Endothelial cell of umbilical vein (primary cell): ENCODE results near the gene PCNA. TPM values are rescaled to one million over a fixed set of nuclear protein-coding genes. Genes with fewer than 3 reads are reported as not detected.
"Not testable (repeated sequence)": the region's sequence is repeated elsewhere in the genome, so short reads cannot be mapped to it uniquely, and the experiment has no call there.

Source experiments
- BruUV-seq: library from RNA; stranded (reverse); fragments of 400-500 nt; replicated peaks from 2 replicates; lab custom pipeline; 2021; lab: Mats Ljungman, UMichigan
- CTCF ChIA-PET: fragments of 300-600, 350-600 bp; sonication (Branson Sonifier 250); formaldehyde crosslinking; loops from one replicate; lab custom pipeline; 2021; ENCODE audit warnings: antibody characterized with exemption, inconsistent platforms; lab: Charles Lee
- POLR2A ChIA-PET: fragments of 300-600, 350-600 bp; sonication (Branson Sonifier 250); formaldehyde crosslinking; loops from one replicate; lab custom pipeline; 2021; ENCODE audit warnings: antibody characterized with exemption, inconsistent platforms; lab: Charles Lee
- DNase-seq: peaks from one replicate; pipeline ENCODE4 v3.0.0-alpha.2; 2011; ENCODE audit warnings: low read depth, low spot score
- FAIRE-seq: peaks from 2 replicates; lab custom pipeline; 2011; peaks lifted over from hg19 to GRCh38; lab: Jason Lieb, UNC
- H2AFZ ChIP-seq: 2 replicates; pipeline ENCODE4 v1.6.0; 2012; ENCODE audit warnings: low read depth, low read length, control low read depth, inconsistent platforms
- H3K27ac ChIP-seq: 2 replicates; pipeline ENCODE4 v1.5.1; 2011; ENCODE audit warnings: low read depth, mild to moderate bottlenecking, control low read depth, low read length, moderate library complexity; ENCODE audit not compliant: insufficient read depth
- H3K27me3 ChIP-seq, 2 experiments: 2 replicates each; pipeline versions ENCODE4 v1.6.0 to v1.6.1; 2011; ENCODE audit warnings: low read length in 2 of 2, mixed read lengths in 1 of 2; ENCODE audit not compliant: control insufficient read depth in 2 of 2, insufficient read depth in 2 of 2
- H3K36me3 ChIP-seq, 2 experiments: 2 replicates in 1 of 2; 3 replicates in 1 of 2; pipeline ENCODE4 v1.5.1; 2011; ENCODE audit warnings: low read length in 2 of 2, mild to moderate bottlenecking in 1 of 2, moderate library complexity in 1 of 2; ENCODE audit not compliant: control insufficient read depth in 2 of 2, insufficient read depth in 2 of 2; ENCODE audit errors: extremely low read depth in 1 of 2
- H3K4me1 ChIP-seq: 3 replicates; pipeline ENCODE4 v1.5.1; 2011; ENCODE audit warnings: mild to moderate bottlenecking, low read length; ENCODE audit not compliant: control insufficient read depth, insufficient read depth; ENCODE audit errors: extremely low read depth
- H3K4me2 ChIP-seq: 2 replicates; pipeline ENCODE4 v1.6.1; 2011; ENCODE audit warnings: low read length, control low read depth, mixed read lengths; ENCODE audit not compliant: insufficient read depth
- H3K4me3 ChIP-seq, 3 experiments: fragments of 200-600 bp in 1 of 3; sonication (generic), shearing (Covaris generic) in 1 of 3; replicated peaks in 1 of 3; 2 replicates each; pipeline ENCODE4 v1.5.1; 2011 to 2016; ENCODE audit warnings: control low read depth in 3 of 3, low read length in 3 of 3, mild to moderate bottlenecking in 2 of 3, inconsistent platforms in 1 of 3, low read depth in 1 of 3, moderate library complexity in 1 of 3; ENCODE audit not compliant: insufficient read depth in 1 of 3
- H3K79me2 ChIP-seq: 2 replicates; pipeline ENCODE4 v1.6.0; 2012; ENCODE audit warnings: low read length, inconsistent platforms; ENCODE audit not compliant: control insufficient read depth, insufficient read depth
- H3K9ac ChIP-seq: replicated peaks from 2 replicates; pipeline ENCODE3; 2011; ENCODE audit warnings: low read length, control low read depth; ENCODE audit not compliant: insufficient read depth; ENCODE audit errors: extremely low read depth
- H3K9me1 ChIP-seq: replicated peaks from 3 replicates; pipeline ENCODE4 v1.6.0; 2011; ENCODE audit warnings: mild to moderate bottlenecking, low read length; ENCODE audit not compliant: control insufficient read depth, insufficient read depth; ENCODE audit errors: extremely low read depth
- H3K9me3 ChIP-seq: replicated peaks from 2 replicates; pipeline ENCODE4 v1.5.1; 2012; ENCODE audit warnings: low read length, inconsistent platforms; ENCODE audit not compliant: control insufficient read depth, insufficient read depth
- H4K20me1 ChIP-seq: replicated peaks from 2 replicates; pipeline ENCODE3; 2011; ENCODE audit warnings: mild to moderate bottlenecking, low read length; ENCODE audit not compliant: control insufficient read depth, insufficient read depth; ENCODE audit errors: extremely low read depth
- CTCF ChIP-seq, 2 donors: IDR thresholded peaks; 1 replicate in 1 of 2; 2 replicates in 1 of 2; pipeline ENCODE4 v1.5.1; 2011; ENCODE audit warnings: low read length in 2 of 2, mild to moderate bottlenecking in 2 of 2, moderate library complexity in 2 of 2, control low read depth in 1 of 2, inconsistent platforms in 1 of 2, low read depth in 1 of 2; ENCODE audit not compliant: insufficient read depth in 1 of 2; ENCODE audit errors: extremely low read depth in 1 of 2
- EZH2 ChIP-seq: IDR thresholded peaks from 2 replicates; pipeline ENCODE4 v1.6.1; 2012; ENCODE audit warnings: borderline replicate concordance, low read depth, mild to moderate bottlenecking, moderate library complexity, low read length, inconsistent platforms; ENCODE audit not compliant: severe bottlenecking
- FOS ChIP-seq: IDR thresholded peaks from 2 replicates; pipeline ENCODE4 v1.6.1; 2011; ENCODE audit warnings: mild to moderate bottlenecking, low read length, moderate library complexity, borderline replicate concordance; ENCODE audit not compliant: insufficient read depth
- GATA2 ChIP-seq: IDR thresholded peaks from 2 replicates; pipeline ENCODE4 v1.7.0; 2011; ENCODE audit warnings: low read depth, mild to moderate bottlenecking, moderate library complexity, mixed read lengths, low read length; ENCODE audit not compliant: insufficient read length, insufficient read depth
- JUN ChIP-seq: IDR thresholded peaks from 2 replicates; pipeline ENCODE4 v1.6.1; 2011; ENCODE audit warnings: borderline replicate concordance, low read depth; ENCODE audit not compliant: insufficient read length, insufficient read depth
- MAX ChIP-seq: IDR thresholded peaks from 2 replicates; pipeline ENCODE4 v1.6.1; 2011; ENCODE audit not compliant: insufficient read depth, insufficient read length
- MYC ChIP-seq: IDR thresholded peaks from one replicate; pipeline ENCODE4 v1.6.1; 2011; ENCODE audit warnings: mild to moderate bottlenecking, low read depth, low read length
- POLR2A ChIP-seq: IDR thresholded peaks from 2 replicates; pipeline ENCODE4 v1.6.1; 2012; ENCODE audit warnings: low read depth, mild to moderate bottlenecking, control low read depth, low read length
- POLR2AphosphoS5 ChIP-seq: IDR thresholded peaks from 2 replicates; pipeline ENCODE4 v1.6.1; 2012; ENCODE audit warnings: low read depth, mild to moderate bottlenecking, control low read depth, low read length, moderate library complexity; ENCODE audit not compliant: insufficient read depth
- dilution Hi-C: fragments of 300-500 bp; cut with MboI; formaldehyde crosslinking; loops from one replicate; pipeline ENCODE4 v1.15.0; 2019; ENCODE audit warnings: low sequenced_read_pairs; ENCODE audit not compliant: extremely low pct_ligation_motif_present
- intact Hi-C: fragments of 100-400 bp; cut with micrococcal nuclease; formaldehyde crosslinking; loops from one replicate; pipeline ENCODE4 v1.10.0; 2022
- polyA plus RNA-seq, 4 experiments: library from polyadenylated mRNA; depleted of rRNA in 3 of 4; stranded (reverse) in 3 of 4; unstranded in 1 of 4; fragments of >200 nt; gene quantifications; 2 replicates each; pipeline versions ENCODE4 v1.2.1 to v1.2.3, GENCODE V29; 2011 to 2012; ENCODE audit warnings: missing spikeins in 1 of 4
- total RNA-seq: library from RNA; stranded (reverse); gene quantifications from 2 replicates; pipeline ENCODE4 v1.2.3, GENCODE V29; 2021

PCNA gene
- total and polyA plus RNA-seq, 2 donors (not counting 3 experiments of a cell fraction or from before 2014, with no cell fraction given), result 175 to 295 TPM

GRCh38 chr20:5077761-5078387 is 41.9 kb downstream of the PCNA start:
- H3K4me2 ChIP-seq, result peak overlapping the region; percentile 80
- CTCF ChIA-PET, result interaction anchor here (1.1 kb wide), 1 partner anchor 23 kb away, joined by 3 read pairs; no protein-coding TSS in a partner anchor
- H3K9me1 ChIP-seq, result no peaks in the 10 kb centered on the region
- no peaks in the 10 kb centered on the region for H3K79me2 ChIP-seq
- dilution Hi-C loops, result no loop called here
- POLR2A ChIA-PET, result no interaction called here
- H2AFZ ChIP-seq, result peak overlapping the region; percentile 98
- DNase-seq (no peak), FAIRE-seq (no peak)
- H3K4me3 ChIP-seq, result peak overlapping the region; percentile 2 to 59 (median 17)
- H3K27ac ChIP-seq, result peak overlapping the region; percentile 39
- no TSS peak for BruUV-seq
- peaks cover 11% of the 10 kb centered on the region for H3K4me1 ChIP-seq
- H3K27me3 ChIP-seq, result no peaks in the 10 kb centered on the region
- H4K20me1 ChIP-seq, result no peaks in the 10 kb centered on the region
- H3K9ac ChIP-seq, result peak overlapping the region; percentile 50
- no peaks in the 10 kb centered on the region for H3K9me3 ChIP-seq
- TF ChIP-seq JUN (no peak), FOS (no peak), GATA2 (no peak), MAX (no peak), POLR2AphosphoS5 (no peak), EZH2 (no peak), MYC (no peak), POLR2A (no peak), CTCF (IDR thresholded peaks at IDR 0.05; ENCODE audit: extremely low read depth in 1 of 2, insufficient read depth in 1 of 2, low read depth in 1 of 2, low read length in 2 of 2) (no peak)
- intact Hi-C loops, result no loop called here
- no peaks in the 10 kb centered on the region for H3K36me3 ChIP-seq

GRCh38 chr20:5076913-5077312 is 42.8 kb downstream of the PCNA start:
- H3K36me3 ChIP-seq, H3K27ac ChIP-seq, H3K4me3 ChIP-seq, H4K20me1 ChIP-seq, H3K9ac ChIP-seq, dilution Hi-C loops, H3K27me3 ChIP-seq, H3K9me1 ChIP-seq, BruUV-seq, H3K9me3 ChIP-seq, H3K79me2 ChIP-seq, H3K4me2 ChIP-seq, POLR2A ChIA-PET, DNase-seq, H2AFZ ChIP-seq, FAIRE-seq, intact Hi-C loops: not testable (repeated sequence)
- CTCF ChIA-PET, result interaction anchor here (1.1 to 2.0 kb wide), 2 partner anchors 15 to 24 kb away, joined by 3 to 5 read pairs; no protein-coding TSS in a partner anchor
- H3K4me1 ChIP-seq, result peaks cover 11% of the 10 kb centered on the region
